CD4-positive, alpha-beta memory T cell (primary cell): Measurements from ENCODE around the gene USP50. TPM values are rescaled to one million over a fixed set of nuclear protein-coding genes. Genes with fewer than 3 reads are reported as not detected.

Source experiments
- CTCF ChIA-PET: fragments of 350-600 bp; sonication (Branson Sonifier 250); formaldehyde crosslinking; loops from one replicate; lab custom pipeline; 2021; ENCODE audit warnings: inconsistent platforms; ENCODE audit not compliant: partially characterized antibody; lab: Charles Lee
- POLR2A ChIA-PET: fragments of 350-600 bp; sonication (Branson Sonifier 250); formaldehyde crosslinking; loops from one replicate; lab custom pipeline; 2021; ENCODE audit not compliant: partially characterized antibody; lab: Charles Lee
- DNase-seq, 5 donors: peaks; one replicate each; pipeline versions ENCODE4 v3.0.0 to v3.0.0-alpha.2; 2020 to 2022; ENCODE audit warnings: mixed read lengths in 1 of 5
- H3K27ac ChIP-seq: one replicate; pipeline ENCODE4 v1.7.0; 2013; ENCODE audit warnings: low read depth, low read length
- H3K27me3 ChIP-seq: 2 replicates; pipeline ENCODE4 v1.7.0; 2013; ENCODE audit warnings: mild to moderate bottlenecking, low read length, moderate library complexity; ENCODE audit not compliant: insufficient read depth
- H3K36me3 ChIP-seq: 2 replicates; pipeline ENCODE4 v1.7.0; 2013; ENCODE audit warnings: mild to moderate bottlenecking, low read length, moderate library complexity; ENCODE audit not compliant: insufficient read depth
- H3K4me1 ChIP-seq: 2 replicates; pipeline ENCODE4 v1.7.0; 2013; ENCODE audit warnings: mild to moderate bottlenecking, low read length, moderate library complexity; ENCODE audit not compliant: insufficient read depth
- H3K4me3 ChIP-seq, 2 donors: one replicate each; pipeline ENCODE4 v1.7.0; 2013; ENCODE audit warnings: low read length in 2 of 2, mild to moderate bottlenecking in 1 of 2
- H3K9me3 ChIP-seq, 2 donors: one replicate each; pipeline ENCODE4 v1.7.0; 2013; ENCODE audit warnings: low read length in 2 of 2, control low read depth in 1 of 2; ENCODE audit not compliant: control insufficient read depth in 1 of 2
- H3K27ac Mint-ChIP-seq, 7 donors: one replicate each; pipeline ENCODE4 v1.8.0; 2020 to 2021; ENCODE audit warnings: mixed read lengths in 7 of 7, mild to moderate bottlenecking in 6 of 7, inconsistent platforms in 3 of 7, moderate library complexity in 3 of 7
- H3K27me3 Mint-ChIP-seq, 2 donors: one replicate each; pipeline ENCODE4 v1.8.0; 2020 to 2021; ENCODE audit warnings: mixed read lengths in 2 of 2
- H3K36me3 Mint-ChIP-seq, 2 donors: one replicate each; pipeline ENCODE4 v1.8.0; 2020 to 2021; ENCODE audit warnings: mixed read lengths in 2 of 2, inconsistent platforms in 1 of 2, mild to moderate bottlenecking in 1 of 2
- H3K4me1 Mint-ChIP-seq, 4 donors: one replicate each; pipeline ENCODE4 v1.8.0; 2020 to 2021; ENCODE audit warnings: mixed read lengths in 4 of 4, mild to moderate bottlenecking in 1 of 4
- H3K4me3 Mint-ChIP-seq, 8 donors: one replicate each; pipeline ENCODE4 v1.8.0; 2020 to 2021; ENCODE audit warnings: mixed read lengths in 8 of 8, mild to moderate bottlenecking in 7 of 8, moderate library complexity in 6 of 8, inconsistent platforms in 3 of 8
- H3K9me3 Mint-ChIP-seq, 8 donors: one replicate each; pipeline ENCODE4 v1.8.0; 2020 to 2021; ENCODE audit warnings: mixed read lengths in 8 of 8, mild to moderate bottlenecking in 5 of 8, inconsistent platforms in 3 of 8, moderate library complexity in 1 of 8
- intact Hi-C: fragments of 100-400 bp; cut with micrococcal nuclease; formaldehyde crosslinking; loops from one replicate; pipeline ENCODE4 v1.15.1; 2023
- polyA plus RNA-seq, 2 donors: library from polyadenylated mRNA; unstranded; fragments of 300-500 nt; fragmentation: Illumina TruSeq; gene quantifications; one replicate each; pipeline ENCODE4 v1.2.3, GENCODE V29; 2021
- total RNA-seq, 2 experiments: library from RNA; stranded (reverse); gene quantifications; one replicate each; pipeline ENCODE4 v1.2.3, GENCODE V29; 2021

Gene USP50
- total and polyA plus RNA-seq, 4 experiments from 2014 or later: not detected

DNA sequence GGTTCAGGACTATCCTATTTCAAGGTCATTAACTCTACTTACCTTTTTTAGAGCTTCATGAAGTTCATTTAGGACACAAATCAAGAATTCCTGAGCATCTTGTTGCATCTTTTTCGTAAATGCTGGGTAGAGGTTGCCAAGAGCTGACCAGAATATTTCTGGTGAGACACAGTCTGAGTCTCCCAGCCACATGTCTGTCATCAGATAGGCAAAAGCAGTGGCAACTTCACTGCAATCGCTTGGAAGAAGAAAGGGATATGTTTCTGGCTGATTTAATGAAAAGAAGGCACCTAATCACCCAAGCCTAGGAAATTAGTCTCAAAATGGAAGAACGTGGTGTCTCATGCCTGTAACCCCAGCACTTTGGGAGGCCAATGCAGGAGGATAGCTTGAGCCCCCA, 2.9 kb downstream of the USP50 start:
- H3K4me1 ChIP-seq: no peaks in the 10 kb centered on the region
- H3K9me3 ChIP-seq: no peaks in the 10 kb centered on the region
- no peak overlapping the region for H3K4me3 ChIP-seq
- CTCF ChIA-PET: no interaction called here
- peaks cover 0 to 2% (median 0%) of the 10 kb centered on the region in 8 donors for H3K9me3 Mint-ChIP-seq
- POLR2A ChIA-PET: no interaction called here
- no peak for DNase-seq
- H3K36me3 Mint-ChIP-seq: no peaks in the 10 kb centered on the region
- intact Hi-C loops: no loop called here
- H3K27ac ChIP-seq: no peak overlapping the region
- no peak overlapping the region for H3K27ac Mint-ChIP-seq
- H3K4me1 Mint-ChIP-seq: no peaks in the 10 kb centered on the region
- peaks cover 2 to 9% of the 10 kb centered on the region in 2 donors for H3K27me3 Mint-ChIP-seq
- no peaks in the 10 kb centered on the region for H3K36me3 ChIP-seq
- H3K27me3 ChIP-seq: no peaks in the 10 kb centered on the region
- H3K4me3 Mint-ChIP-seq: no peak overlapping the region

GRCh38 chr15:50542887-50543210, 3.6 kb downstream of the USP50 start:
- POLR2A ChIA-PET: no interaction called here

DNA sequence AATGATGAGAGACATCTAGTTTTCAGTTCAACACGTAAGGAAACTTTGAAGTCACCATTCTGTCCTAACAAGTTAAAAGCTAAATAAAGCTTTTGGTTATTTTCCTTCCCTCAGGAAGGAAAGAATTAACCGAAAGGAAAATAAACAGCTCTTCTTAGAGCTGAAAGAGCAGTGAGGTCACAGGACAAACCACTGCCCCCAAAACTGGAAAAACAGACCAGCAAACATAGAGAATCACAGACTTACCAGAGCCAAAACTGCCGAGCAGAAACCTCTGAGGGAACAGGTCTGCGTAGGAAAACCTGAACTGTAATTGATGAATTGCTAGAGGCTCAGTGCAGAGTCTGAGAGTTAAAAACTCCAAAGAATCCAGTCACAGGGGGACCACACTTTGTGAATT, 14.7 kb downstream of the USP50 start:
- CTCF ChIA-PET: no interaction called here
- H3K27me3 Mint-ChIP-seq: no peaks in the 10 kb centered on the region
- H3K4me1 Mint-ChIP-seq: no peaks in the 10 kb centered on the region
- no peaks in the 10 kb centered on the region for H3K9me3 Mint-ChIP-seq
- no peak overlapping the region for H3K4me3 Mint-ChIP-seq
- H3K36me3 Mint-ChIP-seq: peaks cover 0 to 3% of the 10 kb centered on the region in 2 donors
- POLR2A ChIA-PET: no interaction called here
- no peak for DNase-seq
- H3K27ac Mint-ChIP-seq: no peak overlapping the region
- Histone ChIP-seq H3K4me3 (no peak overlapping the region), H3K36me3 (no peaks in the 10 kb centered on the region), H3K27ac (no peak overlapping the region), H3K4me1 (no peaks in the 10 kb centered on the region), H3K27me3 (no peaks in the 10 kb centered on the region), H3K9me3 (no peaks in the 10 kb centered on the region)
- intact Hi-C loops: no loop called here

More at GRCh38 chr15:50542887-50543210, 3.6 kb downstream of the USP50 start:
- H3K9me3 ChIP-seq: no peaks in the 10 kb centered on the region
- no peak for DNase-seq
- intact Hi-C loops: no loop called here
- no peak overlapping the region for H3K27ac ChIP-seq
- peaks cover 2 to 9% of the 10 kb centered on the region in 2 donors for H3K27me3 Mint-ChIP-seq
- H3K27me3 ChIP-seq: no peaks in the 10 kb centered on the region
- H3K4me3 ChIP-seq: no peak overlapping the region
- H3K4me1 Mint-ChIP-seq: no peaks in the 10 kb centered on the region
- H3K9me3 Mint-ChIP-seq: peaks cover 0 to 2% (median 0%) of the 10 kb centered on the region in 8 donors
- CTCF ChIA-PET: no interaction called here
- no peak overlapping the region for H3K4me3 Mint-ChIP-seq
- no peaks in the 10 kb centered on the region for H3K36me3 ChIP-seq
- H3K27ac Mint-ChIP-seq: no peak overlapping the region
- no peaks in the 10 kb centered on the region for H3K4me1 ChIP-seq
- no peaks in the 10 kb centered on the region for H3K36me3 Mint-ChIP-seq

GRCh38 chr15:50531163-50531562, 15.3 kb downstream of the USP50 start:
- Mint-ChIP-seq H3K4me1 (no peaks in the 10 kb centered on the region), H3K27ac (no peak overlapping the region), H3K4me3 (no peak overlapping the region), H3K27me3 (no peaks in the 10 kb centered on the region), H3K9me3 (no peaks in the 10 kb centered on the region), H3K36me3 (peaks cover 0 to 3% of the 10 kb centered on the region in 2 donors)
- Histone ChIP-seq H3K27ac (no peak overlapping the region), H3K4me1 (no peaks in the 10 kb centered on the region), H3K4me3 (no peak overlapping the region), H3K9me3 (no peaks in the 10 kb centered on the region), H3K27me3 (no peaks in the 10 kb centered on the region), H3K36me3 (no peaks in the 10 kb centered on the region)
- CTCF ChIA-PET: no interaction called here
- POLR2A ChIA-PET: no interaction called here
- intact Hi-C loops: no loop called here
- no peak for DNase-seq

DNA sequence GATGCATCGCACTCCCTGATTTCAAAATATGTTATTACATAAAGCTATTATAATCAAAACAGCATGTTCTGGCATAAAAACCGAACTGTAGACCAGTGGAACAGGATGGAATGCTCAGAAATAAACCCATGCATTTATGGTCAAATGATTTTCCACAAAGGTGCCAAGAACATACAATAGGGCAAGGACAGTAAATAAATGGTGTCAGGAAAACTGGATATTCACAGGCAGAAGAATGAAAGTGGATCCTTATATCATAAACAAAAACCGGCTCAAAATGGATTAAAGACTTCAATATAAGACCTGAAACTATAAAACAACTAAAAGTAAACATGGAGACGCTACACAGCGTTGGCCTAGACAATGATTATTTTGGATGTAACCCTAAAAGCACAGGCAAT, 22.6 kb downstream of the USP50 start:
- Mint-ChIP-seq H3K27ac (no peak overlapping the region), H3K27me3 (no peaks in the 10 kb centered on the region)
- H3K27ac ChIP-seq: no peak overlapping the region

DNA sequence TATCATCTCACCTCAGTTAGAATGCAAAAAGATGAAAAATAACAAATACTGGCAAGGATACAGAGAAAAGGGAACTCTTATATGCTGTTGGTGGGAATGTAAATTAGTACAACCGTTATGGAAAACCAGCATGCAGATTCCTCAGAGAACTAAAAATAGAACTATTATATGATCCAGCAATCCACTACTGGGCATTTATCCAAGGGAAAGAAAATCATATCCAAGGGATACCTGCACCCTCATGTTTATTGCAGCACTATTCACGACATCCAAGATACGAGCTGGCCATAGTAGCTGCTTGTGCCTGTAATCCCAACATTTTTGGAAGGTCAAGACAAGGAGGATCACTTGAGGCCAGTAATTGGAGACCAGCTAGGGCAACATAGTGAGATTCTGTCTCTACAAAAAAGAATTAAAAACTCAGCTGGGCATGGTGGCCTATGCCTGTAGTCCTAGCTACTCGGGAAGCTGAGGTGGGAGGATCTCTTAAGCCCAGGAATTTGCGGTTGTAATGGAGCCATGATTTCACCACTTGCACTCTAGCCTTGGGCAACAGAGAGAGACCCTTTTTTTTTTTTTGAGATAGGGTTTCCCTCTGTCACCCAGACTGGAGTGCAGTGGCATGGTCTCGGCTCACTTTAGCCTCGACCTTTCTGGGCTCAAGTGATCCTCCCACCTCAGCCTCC, 26.6 kb downstream of the USP50 start:
- Histone ChIP-seq H3K4me3 (no peak overlapping the region), H3K27ac (no peak overlapping the region), H3K4me1 (no peaks in the 10 kb centered on the region), H3K9me3 (no peaks in the 10 kb centered on the region), H3K36me3 (no peaks in the 10 kb centered on the region), H3K27me3 (no peaks in the 10 kb centered on the region)
- intact Hi-C loops: no loop called here
- H3K27ac Mint-ChIP-seq: no peak overlapping the region
- H3K9me3 Mint-ChIP-seq: peaks cover 0 to 17% (median 9%) of the 10 kb centered on the region in 8 donors
- H3K27me3 Mint-ChIP-seq: no peaks in the 10 kb centered on the region
- no peaks in the 10 kb centered on the region for H3K36me3 Mint-ChIP-seq
- ChIA-PET POLR2A (no interaction called here), CTCF (interaction anchor here (1.4 kb wide), 1 partner anchor 12 kb away, joined by 3 read pairs; no protein-coding TSS in a partner anchor)
- no peak for DNase-seq
- H3K4me1 Mint-ChIP-seq: no peaks in the 10 kb centered on the region
- no peak overlapping the region for H3K4me3 Mint-ChIP-seq

More for the DNA sequence above, 22.6 kb downstream of the USP50 start:
- Mint-ChIP-seq H3K4me3 (no peak overlapping the region), H3K9me3 (peaks cover 0 to 5% (median 0%) of the 10 kb centered on the region in 8 donors), H3K4me1 (no peaks in the 10 kb centered on the region), H3K36me3 (peaks cover 0 to 3% of the 10 kb centered on the region in 2 donors)
- intact Hi-C loops: no loop called here
- Histone ChIP-seq H3K4me3 (no peak overlapping the region), H3K4me1 (no peaks in the 10 kb centered on the region), H3K36me3 (no peaks in the 10 kb centered on the region), H3K9me3 (no peaks in the 10 kb centered on the region), H3K27me3 (no peaks in the 10 kb centered on the region)
- ChIA-PET POLR2A (no interaction called here), CTCF (no interaction called here)
- no peak for DNase-seq

DNA sequence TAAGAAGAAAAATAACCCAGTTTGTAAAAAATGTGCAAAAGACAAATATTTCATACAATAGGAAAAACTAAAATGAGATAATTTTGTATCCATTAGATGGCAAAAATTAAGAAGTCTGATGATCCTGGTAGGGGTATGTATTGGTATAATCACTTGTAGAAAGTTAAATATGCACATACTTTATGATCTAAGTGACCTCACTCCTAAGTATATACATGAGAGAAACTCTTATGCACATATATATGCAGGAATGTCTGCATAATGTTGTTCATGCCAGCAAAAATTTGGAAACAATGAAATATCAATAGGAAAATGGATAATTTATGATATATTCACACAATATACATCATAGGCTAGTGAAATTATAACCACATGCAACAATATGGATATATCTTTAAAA, 33.5 kb downstream of the USP50 start:
- H3K4me1 ChIP-seq: no peaks in the 10 kb centered on the region
- Mint-ChIP-seq H3K27ac (no peak overlapping the region), H3K36me3 (peaks cover 0 to 2% of the 10 kb centered on the region in 2 donors), H3K4me3 (no peak overlapping the region), H3K27me3 (no peaks in the 10 kb centered on the region), H3K4me1 (no peaks in the 10 kb centered on the region), H3K9me3 (peaks cover 0 to 18% (median 3%) of the 10 kb centered on the region in 8 donors)
- H3K36me3 ChIP-seq: no peaks in the 10 kb centered on the region
- DNase-seq: no peak
- intact Hi-C loops: no loop called here
- no peak overlapping the region for H3K27ac ChIP-seq
- no peaks in the 10 kb centered on the region for H3K9me3 ChIP-seq
- H3K4me3 ChIP-seq: no peak overlapping the region
- CTCF ChIA-PET: no interaction called here
- POLR2A ChIA-PET: no interaction called here
- no peaks in the 10 kb centered on the region for H3K27me3 ChIP-seq
